NCI-H1105 (cell line): ENCODE results near the gene GABBR2.

Experiments
- DNase-seq: peaks from one replicate; lab custom pipeline; 2025; lab: John Stamatoyannopoulos, UW

Gene GABBR2

GRCh38 chr9:98442114-98442513 lies 266.6 kb downstream of the GABBR2 start:
- no peak for DNase-seq

- no peak for DNase-seq
These were observed 270.1 kb downstream of the GABBR2 start for GRCh38 chr9:98438666-98439065.

- no peak for DNase-seq
These were observed 271.2 kb downstream of the GABBR2 start for GRCh38 chr9:98437458-98438034.

DNA sequence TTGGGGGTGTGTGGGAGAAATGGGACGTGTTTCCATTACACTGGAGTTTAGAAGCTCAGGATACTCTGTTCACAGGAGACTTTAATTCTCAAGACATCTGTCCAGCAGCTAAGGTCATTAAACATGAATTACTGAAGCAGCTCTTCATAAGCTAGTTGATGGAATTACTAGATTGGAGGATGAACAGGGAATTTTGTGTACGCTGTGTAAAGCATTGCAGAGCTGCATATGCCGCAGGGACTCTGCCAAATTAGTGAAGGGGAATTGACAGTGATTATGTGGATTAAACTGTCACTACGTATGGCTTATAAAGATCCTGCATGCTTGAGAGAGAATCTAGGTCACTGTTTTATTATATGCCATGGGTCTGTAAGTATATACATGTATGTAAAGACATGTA lies 275.8 kb downstream of the GABBR2 start:
- no peak for DNase-seq

DNA sequence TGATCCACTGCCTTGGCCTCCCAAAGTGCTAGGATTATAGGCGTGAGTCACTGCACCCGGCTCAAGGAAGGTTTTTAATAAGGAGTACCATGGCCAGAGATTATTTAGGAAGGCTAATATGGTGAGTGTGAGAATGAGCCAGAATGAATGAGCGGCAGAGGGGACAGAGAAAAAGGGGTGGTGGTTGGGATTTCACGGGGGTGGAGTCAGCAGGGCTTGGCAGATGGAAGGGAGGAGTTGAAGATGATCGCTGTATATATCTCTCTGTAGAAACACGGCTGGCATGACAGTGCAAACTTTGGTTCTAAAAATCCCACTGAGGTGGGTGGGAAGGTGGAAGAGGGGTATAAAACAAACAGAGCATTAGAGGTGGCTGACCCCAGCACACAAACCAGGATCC lies 276.6 kb downstream of the GABBR2 start:
- no peak for DNase-seq

DNA sequence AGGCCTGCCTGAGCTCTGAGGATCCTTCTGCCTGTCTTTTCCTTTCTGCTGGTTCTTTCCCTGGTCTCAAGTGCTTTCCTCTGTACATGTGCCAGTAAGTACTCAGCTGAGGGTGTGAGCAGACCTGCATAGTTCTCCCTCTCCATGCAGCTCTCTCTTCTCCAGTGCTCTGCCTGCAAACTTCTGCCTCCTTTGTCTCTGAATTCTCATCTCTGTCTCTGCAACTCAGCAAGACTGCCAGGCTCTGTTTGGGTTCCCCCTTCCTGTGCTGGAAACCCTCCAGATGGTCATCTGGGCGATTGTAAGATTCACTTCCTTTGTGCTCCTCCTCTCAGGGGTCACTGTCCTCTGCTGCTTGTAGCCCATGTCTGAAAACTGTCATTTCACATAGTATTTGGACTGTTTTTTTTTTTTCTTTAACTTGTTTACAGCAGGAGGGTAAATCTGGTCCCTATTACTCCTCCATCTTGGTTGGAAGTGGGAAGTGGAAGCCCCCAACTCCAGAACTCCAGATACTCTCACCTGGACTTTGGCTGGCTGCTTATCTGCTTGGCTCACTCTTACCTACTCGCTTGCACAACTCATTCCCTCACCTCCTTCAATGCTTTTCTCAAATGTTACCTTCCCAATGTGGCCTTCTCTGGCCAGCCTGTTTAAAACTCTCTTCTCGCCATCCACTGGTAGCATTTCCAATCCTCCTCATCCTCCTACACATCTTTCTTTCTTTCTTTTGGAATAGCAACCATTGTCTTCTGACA lies 278.0 kb downstream of the GABBR2 start:
- no peak for DNase-seq

- no peak for DNase-seq
These were observed 279.1 kb downstream of the GABBR2 start for GRCh38 chr9:98429613-98430012.

DNA sequence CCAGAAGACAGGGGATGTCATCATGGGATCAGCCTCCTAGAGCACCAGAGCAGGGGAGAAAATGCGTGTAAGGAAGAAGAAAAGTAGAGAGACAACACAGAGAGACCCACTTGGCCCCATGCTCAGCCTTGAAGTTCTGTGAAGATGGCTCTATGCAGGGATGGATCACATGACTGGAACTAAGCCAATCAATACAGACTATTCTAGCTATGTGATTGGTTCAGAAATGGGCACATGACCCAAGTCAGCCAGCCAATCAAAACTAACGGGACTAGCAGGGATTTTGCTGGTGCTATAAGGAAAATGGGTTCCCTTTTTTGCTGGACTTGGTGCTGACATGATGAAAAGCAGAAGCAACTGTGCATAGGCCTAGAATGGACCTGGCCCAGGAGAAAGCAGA lies 280.3 kb downstream of the GABBR2 start:
- no peak for DNase-seq

DNA sequence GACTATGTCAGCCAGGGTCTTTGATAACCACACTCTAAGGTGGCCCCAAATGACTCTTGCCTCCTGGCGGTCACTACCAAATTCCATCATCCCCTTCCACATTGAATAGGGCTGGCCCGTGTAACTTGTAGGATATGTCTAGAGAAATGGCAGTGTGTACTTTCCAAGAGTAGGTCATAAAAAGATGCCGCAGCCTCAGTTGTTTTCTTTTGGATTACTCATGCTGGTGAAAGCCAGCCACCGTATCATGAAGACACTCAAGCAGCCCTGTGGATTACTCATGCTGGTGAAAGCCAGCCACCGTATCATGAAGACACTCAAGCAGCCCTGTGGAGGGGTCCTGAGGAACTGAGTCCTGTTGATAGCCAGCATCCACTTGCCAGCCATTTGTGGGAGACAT lies 281.2 kb downstream of the GABBR2 start:
- DNase-seq: no peak

- DNase-seq: no peak
These were observed 283.7 kb downstream of the GABBR2 start for GRCh38 chr9:98425079-98425478.

- DNase-seq: no peak
These were observed 289.5 kb downstream of the GABBR2 start for GRCh38 chr9:98419260-98419603.

DNA sequence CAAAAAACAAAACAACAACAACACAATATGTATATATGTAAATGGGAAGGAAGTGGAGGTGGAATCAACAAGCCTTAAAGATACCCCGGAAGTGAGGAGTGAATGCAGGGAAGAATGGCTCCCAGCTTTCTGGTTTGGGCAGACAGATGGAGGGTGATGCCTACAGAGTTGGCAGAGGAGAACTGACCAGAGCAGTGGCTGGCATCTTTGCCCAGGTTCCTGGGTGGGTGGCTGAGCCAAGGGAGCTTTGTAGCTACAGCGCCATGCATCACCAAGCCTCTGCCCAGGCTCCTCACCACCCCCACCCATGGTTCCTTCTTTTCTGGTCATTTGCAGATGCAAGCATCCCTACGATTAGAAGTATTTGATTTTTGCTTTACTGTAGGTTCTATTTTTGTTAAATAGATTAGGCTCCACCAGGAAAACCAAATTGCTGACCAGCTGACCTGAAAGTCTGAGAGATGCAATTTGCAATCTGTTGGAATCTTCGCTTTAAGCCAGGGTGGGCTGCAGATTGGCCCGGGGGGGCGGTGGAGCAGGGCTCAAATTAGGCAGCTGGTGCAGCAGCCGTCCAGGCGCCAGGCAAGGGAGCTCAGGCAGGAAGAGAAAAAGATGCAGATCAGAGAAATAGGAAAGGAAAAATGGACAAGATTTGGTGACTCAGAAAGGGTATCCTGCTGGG lies 290.0 kb downstream of the GABBR2 start:
- DNase-seq: no peak

GRCh38 chr9:98416294-98417248 lies 292.2 kb downstream of the GABBR2 start:
- no peak for DNase-seq

DNA sequence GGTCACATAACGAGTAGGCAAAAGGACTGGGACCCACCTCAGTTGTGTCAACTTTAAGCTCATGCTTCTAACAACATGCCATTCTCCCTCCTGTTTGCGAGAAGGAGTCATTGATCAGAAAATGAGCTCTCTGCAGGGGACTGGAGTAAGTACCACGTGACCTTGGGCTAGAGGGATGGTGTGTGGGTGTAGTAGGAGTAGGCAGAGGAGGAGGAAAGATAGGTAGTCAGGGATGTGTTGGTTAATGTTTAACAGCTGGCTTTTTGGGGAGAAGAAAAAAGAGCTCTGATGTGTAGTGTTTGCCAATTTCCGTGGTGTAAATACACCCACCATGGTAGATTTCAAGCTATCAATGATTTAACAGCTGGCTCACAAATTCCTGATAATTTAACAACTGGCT lies 293.0 kb downstream of the GABBR2 start:
- DNase-seq: no peak

DNA sequence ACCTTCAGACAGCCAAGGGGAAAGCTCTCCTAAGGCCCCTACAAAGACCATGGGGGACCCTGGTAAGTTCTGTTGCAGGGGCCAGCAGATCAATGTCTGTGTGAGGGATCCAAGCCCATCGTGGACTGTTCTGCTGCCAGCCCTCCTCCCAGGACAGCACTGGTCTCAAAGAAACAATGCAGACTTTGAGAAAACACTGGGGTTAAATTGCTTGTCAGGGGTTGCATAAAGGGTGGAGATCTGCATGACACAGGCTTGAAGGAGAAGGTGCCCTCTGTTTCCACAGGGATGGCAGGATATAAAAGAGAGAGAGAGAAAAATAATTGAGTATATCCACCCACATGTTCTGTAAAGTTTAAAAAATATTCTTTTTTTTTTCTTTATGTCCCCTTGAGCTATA lies 295.7 kb downstream of the GABBR2 start:
- no peak for DNase-seq

DNA sequence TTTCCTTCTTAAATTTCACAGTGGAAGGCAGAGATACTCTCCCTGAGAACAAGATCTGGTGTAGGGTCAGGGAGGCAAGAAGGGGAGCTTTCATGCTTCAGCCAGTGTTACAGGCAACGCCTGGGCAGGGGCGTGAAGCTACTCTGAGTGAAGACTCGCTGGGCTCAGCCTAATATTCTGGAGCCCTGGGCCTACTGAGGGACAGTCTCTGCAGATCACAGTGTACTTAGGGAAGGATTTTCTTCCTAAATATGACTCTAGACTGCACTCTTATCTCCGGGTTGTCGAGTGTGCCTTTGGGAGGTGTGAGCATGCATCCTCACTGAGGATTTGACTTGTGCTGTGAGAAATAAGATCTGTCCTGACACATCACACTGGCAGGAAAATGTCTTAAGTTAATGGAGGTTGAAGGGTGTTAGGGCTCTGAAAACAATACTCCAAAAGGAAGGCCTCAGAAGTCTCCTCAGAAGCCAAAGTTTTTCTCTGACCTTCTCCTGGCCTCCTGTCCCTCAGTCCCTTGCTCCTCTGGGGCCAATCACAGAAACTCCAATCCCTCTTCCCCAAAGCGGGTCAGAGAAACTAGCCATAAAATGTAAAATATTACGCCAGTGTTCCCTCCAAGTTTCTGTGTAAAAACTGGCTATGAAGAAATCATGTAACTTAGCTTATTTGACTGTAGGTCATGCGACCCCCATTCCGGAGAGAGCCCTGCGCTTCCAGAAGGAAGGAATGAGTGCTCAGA lies 296.5 kb downstream of the GABBR2 start:
- no peak for DNase-seq

GRCh38 chr9:98410185-98410697 lies 298.5 kb downstream of the GABBR2 start:
- DNase-seq: no peak

GRCh38 chr9:98409719-98410118 lies 299.0 kb downstream of the GABBR2 start:
- no peak for DNase-seq

- DNase-seq: no peak
These were observed 302.3 kb downstream of the GABBR2 start for GRCh38 chr9:98406469-98406868.

DNA sequence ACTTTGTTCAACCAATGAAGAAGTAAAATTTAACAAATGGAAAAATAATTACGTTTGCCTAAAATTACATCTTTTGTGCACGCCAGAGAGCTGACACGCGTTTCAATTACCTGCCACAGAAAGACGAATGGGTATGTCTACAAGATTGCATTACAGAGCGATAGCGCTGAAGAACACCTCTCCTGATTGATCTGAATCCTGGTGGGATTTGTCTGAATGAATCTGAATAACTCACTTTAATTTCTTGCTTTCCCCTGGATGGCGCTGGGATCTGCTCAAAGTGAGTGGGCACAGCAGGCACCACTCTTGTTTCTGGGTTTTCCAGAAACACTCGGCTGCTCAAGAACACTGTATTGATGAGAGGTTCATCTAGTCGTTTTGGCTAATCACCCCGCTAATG lies 304.5 kb downstream of the GABBR2 start:
- no peak for DNase-seq

GRCh38 chr9:98403715-98404114 lies 305.0 kb downstream of the GABBR2 start:
- no peak for DNase-seq
